ENCODE results near the gene SERPINB2. TPM values are rescaled to one million over a fixed set of nuclear protein-coding genes. Genes with fewer than 3 reads are reported as not detected.

SERPINB2 gene
- total and polyA plus RNA-seq, 2 of the 13 experiments (the other 11 are each of a cell fraction or from before 2014, with no cell fraction given), result 0.07 to 0.11 TPM

- Histone ChIP-seq H3K27me3 (ENCODE audit: control insufficient read depth in 1 of 2, insufficient read depth in 2 of 2, low read length in 2 of 2) (no peaks in the 10 kb centered on the region), H3K4me1 (ENCODE audit: insufficient read depth, low read length) (no peaks in the 10 kb centered on the region), H3K4me2 (ENCODE audit: low read depth, low read length) (no peak overlapping the region), H3K9me3 (ENCODE audit: low read length) (no peaks in the 10 kb centered on the region), H4K20me1 (ENCODE audit: insufficient read depth, low read length) (no peaks in the 10 kb centered on the region), H3K27ac (ENCODE audit: extremely low read length, insufficient read depth, low read length) (no peak overlapping the region), H3K36me3 (replicated peaks in 1 of 2; ENCODE audit: control insufficient read depth in 1 of 2, insufficient read depth in 2 of 2, low read length in 2 of 2) (no peaks in the 10 kb centered on the region), H2AFZ (ENCODE audit: low read length) (no peak overlapping the region), H3K4me3 (replicated peaks in 1 of 3; ENCODE audit: insufficient read depth in 1 of 3, low read depth in 2 of 3, low read length in 3 of 3) (no peak overlapping the region), H3K79me2 (ENCODE audit: insufficient read depth, low read length) (no peaks in the 10 kb centered on the region), H3K9ac (ENCODE audit: insufficient read depth, low read depth, low read length) (no peak overlapping the region)
- BruUV-seq (replicated peaks), result no TSS peak
- WGBS (ENCODE audit: low lambda C conversion rate), result 38% methylated on average over 3 of the region's 3 CpGs
- in situ Hi-C loops (cut with HindIII; ENCODE audit: extremely low pct_ligation_motif_present, low pct_unique_long_range_greater_than_20kb), result no loop called here
- FAIRE-seq, result no peak
- ChIA-PET CTCF (ENCODE audit: low intra/inter-chr PET ratio, low total read pairs) (no interaction called here), POLR2A (no interaction called here)
- ATAC-seq, result no peak
- intact Hi-C loops (cut with micrococcal nuclease; ENCODE audit: unreplicated experiment), result no loop called here
- no peak for TF ChIP-seq FLYWCH1 (CRISPR knock-in tag; IDR thresholded peaks at IDR 0.05)
- DNase-seq (ENCODE audit: low spot score), result no peak
Observed at GRCh38 chr18:63869851-63870250, 17.7 kb upstream of the SERPINB2 start.

DNA sequence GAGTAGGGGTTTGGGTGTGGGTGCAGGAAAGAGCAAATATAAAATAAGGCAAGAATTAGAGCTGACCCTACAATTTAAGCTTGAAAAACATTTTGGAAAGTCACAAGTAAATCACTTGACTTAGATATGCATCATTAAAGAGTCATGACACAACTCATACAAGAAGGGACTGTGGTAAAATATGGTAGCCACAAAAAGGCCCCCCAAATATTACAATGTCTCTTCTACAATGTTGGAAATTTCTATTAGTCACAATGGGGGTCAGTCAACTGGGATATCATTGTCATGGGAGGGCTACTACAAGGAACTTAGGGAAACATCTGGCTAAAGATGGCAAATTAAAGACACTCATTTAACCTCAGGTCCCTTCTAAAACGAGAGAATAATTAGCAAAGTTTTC lies 15.7 kb upstream of the SERPINB2 start:
- H3K9me3 ChIP-seq (ENCODE audit: low read length), result no peaks in the 10 kb centered on the region
- no peak for FAIRE-seq
- 0% methylated on average over 1 of the region's 1 CpG for WGBS (ENCODE audit: low lambda C conversion rate)
- no TSS peak for BruUV-seq (replicated peaks)
- no peak overlapping the region for H3K9ac ChIP-seq (ENCODE audit: insufficient read depth, low read depth, low read length)
- H3K4me3 ChIP-seq (replicated peaks in 1 of 3; ENCODE audit: insufficient read depth in 1 of 3, low read depth in 2 of 3, low read length in 3 of 3), result no peak overlapping the region
- H2AFZ ChIP-seq (ENCODE audit: low read length), result no peak overlapping the region
- H3K27me3 ChIP-seq (ENCODE audit: control insufficient read depth in 1 of 2, insufficient read depth in 2 of 2, low read length in 2 of 2), result no peaks in the 10 kb centered on the region
- no peaks in the 10 kb centered on the region for H3K4me1 ChIP-seq (ENCODE audit: insufficient read depth, low read length)
- H4K20me1 ChIP-seq (ENCODE audit: insufficient read depth, low read length), result no peaks in the 10 kb centered on the region
- DNase-seq (ENCODE audit: low spot score), result no peak
- no peaks in the 10 kb centered on the region for H3K36me3 ChIP-seq (replicated peaks in 1 of 2; ENCODE audit: control insufficient read depth in 1 of 2, insufficient read depth in 2 of 2, low read length in 2 of 2)
- no peak overlapping the region for H3K27ac ChIP-seq (ENCODE audit: extremely low read length, insufficient read depth, low read length)
- in situ Hi-C loops (cut with HindIII; ENCODE audit: extremely low pct_ligation_motif_present, low pct_unique_long_range_greater_than_20kb) (no loop called here), intact Hi-C loops (cut with micrococcal nuclease; ENCODE audit: unreplicated experiment) (no loop called here)
- TF ChIP-seq FOXP4 (CRISPR knock-in tag; IDR thresholded peaks at IDR 0.05) (no peak), NFKB2 (CRISPR knock-in tag; IDR thresholded peaks at IDR 0.05; ENCODE audit: borderline replicate concordance) (no peak), DNMT3B (CRISPR knock-in tag; conservative IDR thresholded peaks at IDR 0.05) (no peak), BHLHE40 (IDR thresholded peaks at IDR 0.05; ENCODE audit: low read length) (no peak), ZNF879 (CRISPR knock-in tag; IDR thresholded peaks at IDR 0.05) (no peak), CEBPB (IDR thresholded peaks at IDR 0.05; ENCODE audit: borderline replicate concordance, low read depth, low read length) (no peak), CHCHD3 (CRISPR knock-in tag; IDR thresholded peaks at IDR 0.05) (no peak), ZNF7 (CRISPR knock-in tag; IDR thresholded peaks at IDR 0.05) (no peak), MAFF (IDR thresholded peaks at IDR 0.05; ENCODE audit: low read depth, low read length) (no peak), HMG20A (CRISPR knock-in tag; IDR thresholded peaks at IDR 0.05; ENCODE audit: borderline replicate concordance) (no peak)
- TF ChIP-seq, protein P1, sequence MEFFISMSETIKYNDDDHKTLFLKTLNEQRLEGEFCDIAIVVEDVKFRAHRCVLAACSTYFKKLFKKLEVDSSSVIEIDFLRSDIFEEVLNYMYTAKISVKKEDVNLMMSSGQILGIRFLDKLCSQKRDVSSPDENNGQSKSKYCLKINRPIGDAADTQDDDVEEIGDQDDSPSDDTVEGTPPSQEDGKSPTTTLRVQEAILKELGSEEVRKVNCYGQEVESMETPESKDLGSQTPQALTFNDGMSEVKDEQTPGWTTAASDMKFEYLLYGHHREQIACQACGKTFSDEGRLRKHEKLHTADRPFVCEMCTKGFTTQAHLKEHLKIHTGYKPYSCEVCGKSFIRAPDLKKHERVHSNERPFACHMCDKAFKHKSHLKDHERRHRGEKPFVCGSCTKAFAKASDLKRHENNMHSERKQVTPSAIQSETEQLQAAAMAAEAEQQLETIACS (CRISPR knock-in tag; IDR thresholded peaks at IDR 0.05), result no peak
- TF ChIP-seq, protein P2, sequence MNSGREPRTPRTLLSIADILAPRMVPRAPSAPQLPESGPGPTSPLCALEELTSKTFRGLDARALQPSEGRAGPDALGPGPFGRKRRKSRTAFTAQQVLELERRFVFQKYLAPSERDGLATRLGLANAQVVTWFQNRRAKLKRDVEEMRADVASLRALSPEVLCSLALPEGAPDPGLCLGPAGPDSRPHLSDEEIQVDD (CRISPR knock-in tag; IDR thresholded peaks at IDR 0.05; ENCODE audit: borderline replicate concordance), result no peak
- no peak for ATAC-seq
- H3K79me2 ChIP-seq (ENCODE audit: insufficient read depth, low read length), result no peaks in the 10 kb centered on the region
- H3K4me2 ChIP-seq (ENCODE audit: low read depth, low read length), result no peak overlapping the region
- ChIA-PET POLR2A (no interaction called here), CTCF (ENCODE audit: low intra/inter-chr PET ratio, low total read pairs) (no interaction called here)
